Measurements from ENCODE around the gene EFL1. TPM values are rescaled to one million over a fixed set of nuclear protein-coding genes. Genes with fewer than 3 reads are reported as not detected.

Gene EFL1
- total RNA-seq, 1 experiment from 2014 or later = 27.5 TPM

DNA sequence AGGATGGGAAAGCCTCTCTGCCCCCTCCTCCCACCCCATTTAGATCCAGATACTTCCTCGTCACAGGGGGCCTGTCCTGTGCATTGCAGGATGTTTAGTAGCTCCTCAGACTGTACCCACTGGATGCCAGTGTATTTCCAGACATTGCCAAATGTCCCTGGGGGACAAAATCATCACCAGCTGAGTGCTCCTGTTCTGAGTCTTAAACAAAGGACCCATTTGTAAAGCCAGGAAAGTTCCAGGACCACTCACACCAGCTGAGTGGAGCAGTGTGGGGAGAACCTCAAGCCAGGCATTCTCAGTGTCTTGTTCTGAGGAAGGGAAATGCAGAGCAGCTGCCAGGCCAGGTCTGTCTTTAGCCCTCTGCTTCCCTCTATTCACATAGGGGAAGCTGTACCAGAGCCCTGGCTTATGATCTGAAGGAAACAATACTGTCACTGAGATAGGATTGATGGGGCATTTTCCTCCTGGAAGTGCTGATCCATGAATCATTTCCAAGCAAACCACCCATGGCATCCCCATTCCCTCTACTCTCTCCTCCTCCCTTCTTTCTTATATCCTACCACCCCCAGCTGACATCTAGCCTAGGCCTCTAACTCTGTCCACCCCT, 149.3 kb downstream of the EFL1 start:
- no peaks in the 10 kb centered on the region for H3K36me3 Mint-ChIP-seq
- TF ChIP-seq, protein P1, sequence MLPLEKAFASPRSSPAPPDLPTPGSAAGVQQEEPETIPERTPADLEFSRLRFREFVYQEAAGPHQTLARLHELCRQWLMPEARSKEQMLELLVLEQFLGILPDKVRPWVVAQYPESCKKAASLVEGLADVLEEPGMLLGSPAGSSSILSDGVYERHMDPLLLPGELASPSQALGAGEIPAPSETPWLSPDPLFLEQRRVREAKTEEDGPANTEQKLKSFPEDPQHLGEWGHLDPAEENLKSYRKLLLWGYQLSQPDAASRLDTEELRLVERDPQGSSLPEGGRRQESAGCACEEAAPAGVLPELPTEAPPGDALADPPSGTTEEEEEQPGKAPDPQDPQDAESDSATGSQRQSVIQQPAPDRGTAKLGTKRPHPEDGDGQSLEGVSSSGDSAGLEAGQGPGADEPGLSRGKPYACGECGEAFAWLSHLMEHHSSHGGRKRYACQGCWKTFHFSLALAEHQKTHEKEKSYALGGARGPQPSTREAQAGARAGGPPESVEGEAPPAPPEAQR (CRISPR knock-in tag; IDR thresholded peaks at IDR 0.05) = no peak
- POLR2A ChIA-PET = no interaction called here
- no peak overlapping the region for H3K27ac Mint-ChIP-seq
- H3K9me3 Mint-ChIP-seq = no peaks in the 10 kb centered on the region
- no peak for DNase-seq (ENCODE audit: low spot score)
- peaks cover 11% of the 10 kb centered on the region; the same call in 1 of the 2 replicates for H3K27me3 Mint-ChIP-seq (ENCODE audit: low read depth)
- H3K4me3 Mint-ChIP-seq = no peak overlapping the region
- ATAC-seq = no peak
- no peaks in the 10 kb centered on the region for H3K4me1 Mint-ChIP-seq
- CTCF ChIA-PET = interaction anchor here (0.9 to 1.4 kb wide), 2 partner anchors 11 to 85 kb away, joined by 3 to 6 read pairs; no protein-coding TSS in a partner anchor

DNA sequence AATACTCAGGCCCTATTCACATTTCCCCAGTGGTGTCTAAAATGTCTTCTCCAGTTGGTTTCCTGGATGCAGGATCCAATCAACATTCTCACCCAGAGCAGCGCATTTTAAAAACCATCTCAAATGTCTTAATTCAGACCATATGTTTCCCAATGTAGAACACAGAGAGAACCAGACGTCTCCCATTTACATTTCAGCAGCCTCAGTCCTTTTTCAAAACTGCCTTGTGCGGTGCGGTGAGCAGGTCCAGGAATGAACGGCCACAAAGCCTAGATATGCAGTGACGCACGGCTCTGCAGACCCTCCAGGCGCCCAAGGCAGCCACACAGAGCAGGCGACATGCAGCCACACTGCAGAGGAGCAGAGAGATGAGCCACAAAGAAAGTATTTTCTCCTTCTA, 150.6 kb downstream of the EFL1 start:
- Mint-ChIP-seq H3K27ac (no peak overlapping the region), H3K4me3 (no peak overlapping the region), H3K36me3 (no peaks in the 10 kb centered on the region), H3K9me3 (no peaks in the 10 kb centered on the region), H3K27me3 (ENCODE audit: low read depth) (peaks cover 11% of the 10 kb centered on the region; the same call in 1 of the 2 replicates), H3K4me1 (no peaks in the 10 kb centered on the region)
- DNase-seq (ENCODE audit: low spot score) (no peak), ATAC-seq (no peak)
- ChIA-PET POLR2A (no interaction called here), CTCF (interaction anchor here (1.4 kb wide), 1 partner anchor 12 kb away, joined by 6 read pairs; no protein-coding TSS in a partner anchor)
- TF ChIP-seq, protein P2, sequence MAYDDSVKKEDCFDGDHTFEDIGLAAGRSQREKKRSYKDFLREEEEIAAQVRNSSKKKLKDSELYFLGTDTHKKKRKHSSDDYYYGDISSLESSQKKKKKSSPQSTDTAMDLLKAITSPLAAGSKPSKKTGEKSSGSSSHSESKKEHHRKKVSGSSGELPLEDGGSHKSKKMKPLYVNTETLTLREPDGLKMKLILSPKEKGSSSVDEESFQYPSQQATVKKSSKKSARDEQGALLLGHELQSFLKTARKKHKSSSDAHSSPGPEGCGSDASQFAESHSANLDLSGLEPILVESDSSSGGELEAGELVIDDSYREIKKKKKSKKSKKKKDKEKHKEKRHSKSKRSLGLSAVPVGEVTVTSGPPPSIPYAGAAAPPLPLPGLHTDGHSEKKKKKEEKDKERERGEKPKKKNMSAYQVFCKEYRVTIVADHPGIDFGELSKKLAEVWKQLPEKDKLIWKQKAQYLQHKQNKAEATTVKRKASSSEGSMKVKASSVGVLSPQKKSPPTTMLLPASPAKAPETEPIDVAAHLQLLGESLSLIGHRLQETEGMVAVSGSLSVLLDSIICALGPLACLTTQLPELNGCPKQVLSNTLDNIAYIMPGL (CRISPR knock-in tag; IDR thresholded peaks at IDR 0.05) = no peak
- TF ChIP-seq AR (CRISPR knock-in tag; IDR thresholded peaks at IDR 0.05) (no peak), JAZF1 (CRISPR knock-in tag; IDR thresholded peaks at IDR 0.05) (no peak), GTF2I (CRISPR knock-in tag; conservative IDR thresholded peaks at IDR 0.05) (no peak), NR1H2 (CRISPR knock-in tag; IDR thresholded peaks at IDR 0.05) (no peak), ZNF512 (CRISPR knock-in tag; IDR thresholded peaks at IDR 0.05; ENCODE audit: borderline replicate concordance) (no peak), E2F1 (CRISPR knock-in tag; IDR thresholded peaks at IDR 0.05) (no peak), SMAD4 (CRISPR knock-in tag; IDR thresholded peaks at IDR 0.05) (no peak), JUN (CRISPR knock-in tag; IDR thresholded peaks at IDR 0.05) (no peak), ZBTB21 (CRISPR knock-in tag; IDR thresholded peaks at IDR 0.05; ENCODE audit: borderline replicate concordance) (no peak)
- TF ChIP-seq, protein P3, sequence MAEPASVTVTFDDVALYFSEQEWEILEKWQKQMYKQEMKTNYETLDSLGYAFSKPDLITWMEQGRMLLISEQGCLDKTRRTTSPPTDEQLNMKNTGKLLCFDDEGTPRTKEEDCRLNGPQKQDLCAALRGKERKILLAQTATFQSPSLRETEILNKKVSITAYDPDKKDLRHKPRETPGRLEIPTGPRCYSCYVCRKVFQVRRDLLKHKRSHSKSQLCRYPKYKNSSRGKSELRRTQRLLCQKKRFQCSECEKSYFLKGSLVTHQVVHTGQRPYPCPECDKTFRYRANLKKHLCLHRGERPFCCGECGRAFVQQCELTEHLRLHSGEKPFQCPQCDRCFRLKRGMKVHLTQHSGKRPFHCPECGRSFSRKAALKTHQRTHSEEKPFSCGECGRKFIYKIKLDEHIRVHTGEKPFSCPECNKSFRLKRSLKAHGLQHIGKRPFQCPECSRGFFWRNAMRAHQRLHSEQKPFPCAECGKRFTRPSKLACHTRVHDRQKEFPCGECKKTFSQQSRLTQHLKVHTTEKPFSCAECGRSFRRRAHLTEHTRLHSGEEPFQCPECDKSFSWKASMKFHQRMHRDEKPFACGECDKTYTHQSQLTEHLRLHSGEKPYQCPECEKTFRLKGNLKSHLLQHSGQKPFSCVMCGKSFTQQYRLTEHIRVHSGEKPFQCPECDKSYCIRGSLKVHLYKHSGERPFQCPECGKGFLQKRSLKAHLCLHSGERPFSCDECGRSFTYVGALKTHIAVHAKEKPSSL (CRISPR knock-in tag; conservative IDR thresholded peaks at IDR 0.05) = no peak
- TF ChIP-seq, protein P4, sequence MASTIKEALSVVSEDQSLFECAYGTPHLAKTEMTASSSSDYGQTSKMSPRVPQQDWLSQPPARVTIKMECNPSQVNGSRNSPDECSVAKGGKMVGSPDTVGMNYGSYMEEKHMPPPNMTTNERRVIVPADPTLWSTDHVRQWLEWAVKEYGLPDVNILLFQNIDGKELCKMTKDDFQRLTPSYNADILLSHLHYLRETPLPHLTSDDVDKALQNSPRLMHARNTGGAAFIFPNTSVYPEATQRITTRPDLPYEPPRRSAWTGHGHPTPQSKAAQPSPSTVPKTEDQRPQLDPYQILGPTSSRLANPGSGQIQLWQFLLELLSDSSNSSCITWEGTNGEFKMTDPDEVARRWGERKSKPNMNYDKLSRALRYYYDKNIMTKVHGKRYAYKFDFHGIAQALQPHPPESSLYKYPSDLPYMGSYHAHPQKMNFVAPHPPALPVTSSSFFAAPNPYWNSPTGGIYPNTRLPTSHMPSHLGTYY (CRISPR knock-in tag; IDR thresholded peaks at IDR 0.05) = no peak

Data from WTC11 (cell line).